Measurements from ENCODE around the gene BCAS4.

- TF ChIP-seq CEBPB (IDR thresholded peaks at IDR 0.05) (no peak), TAF1 (IDR thresholded peaks at IDR 0.05; ENCODE audit: low read depth) (no peak), EGR1 (IDR thresholded peaks at IDR 0.05) (no peak), RAD21 (IDR thresholded peaks at IDR 0.05; ENCODE audit: low read depth) (no peak), REST (IDR thresholded peaks at IDR 0.05; ENCODE audit: low read depth) (no peak), MAX (IDR thresholded peaks at IDR 0.05) (no peak), USF1 (IDR thresholded peaks at IDR 0.05) (no peak), ZBTB7A (IDR thresholded peaks at IDR 0.05; ENCODE audit: low read depth) (no peak), YY1 (IDR thresholded peaks at IDR 0.05; ENCODE audit: low read depth) (no peak), EP300 (IDR thresholded peaks at IDR 0.05; ENCODE audit: borderline replicate concordance) (no peak), TEAD4 (IDR thresholded peaks at IDR 0.05) (no peak), CREB1 (IDR thresholded peaks at IDR 0.05; ENCODE audit: low read depth) (no peak), NFIC (IDR thresholded peaks at IDR 0.05) (no peak), TCF12 (IDR thresholded peaks at IDR 0.05; ENCODE audit: low read depth) (no peak)
These were observed 70.3 kb downstream of the BCAS4 start for GRCh38 chr20:50865114-50865513.

Measured in Ishikawa (cell line).